Fibroblast of lung (primary cell): ENCODE measurements around the gene WSCD1.

Experiments
- CTCF ChIP-seq, 2 donors: IDR thresholded peaks in 1 of 2; conservative IDR thresholded peaks in 1 of 2; 1 replicate in 1 of 2; 2 replicates in 1 of 2; pipeline ENCODE4 v1.5.1; 2011 to 2012; ENCODE audit warnings: low read length in 2 of 2, control low read depth in 1 of 2, inconsistent platforms in 1 of 2, low read depth in 1 of 2, mild to moderate bottlenecking in 1 of 2
- EZH2 ChIP-seq: IDR thresholded peaks from 2 replicates; pipeline ENCODE4 v1.5.1; 2012; ENCODE audit warnings: low read length, control low read depth, mild to moderate bottlenecking; ENCODE audit errors: missing control alignments

GRCh38 chr17:6124856-6125255, 54.7 kb downstream of the WSCD1 start:
- no peak for TF ChIP-seq EZH2
- no peak for TF ChIP-seq CTCF (conservative IDR thresholded peaks at IDR 0.05 in 1 of 2, IDR thresholded peaks at IDR 0.05 in 1 of 2; ENCODE audit: low read depth in 1 of 2, low read length in 2 of 2)
